ENCODE results near the gene ATP6V1E1. TPM values are rescaled to one million over a fixed set of nuclear protein-coding genes. Genes with fewer than 3 reads are reported as not detected.
A peak's percentile ranks its signal among the peaks of the same experiment; 100 is the strongest.
"Not testable (repeated sequence)": the region's sequence is repeated elsewhere in the genome, so short reads cannot be mapped to it uniquely, and the experiment has no call there.

ATP6V1E1 gene
- total RNA-seq, 1 experiment from 2014 or later, result 185 TPM

GRCh38 chr22:17637490-17638181 is 9.1 kb upstream of the ATP6V1E1 start:
- no peak for DNase-seq (ENCODE audit: low spot score)
- in situ Hi-C loops (cut with HindIII; ENCODE audit: low sequenced_read_pairs), result no loop called here

GRCh38 chr22:17636850-17637249 is 8.3 kb upstream of the ATP6V1E1 start:
- in situ Hi-C loops (cut with HindIII; ENCODE audit: low sequenced_read_pairs); DNase-seq (ENCODE audit: low spot score): not testable (repeated sequence)

GRCh38 chr22:17634696-17635095 is 6.1 kb upstream of the ATP6V1E1 start:
- no peak for DNase-seq (ENCODE audit: low spot score)
- in situ Hi-C loops (cut with HindIII; ENCODE audit: low sequenced_read_pairs), result no loop called here

GRCh38 chr22:17633998-17634323 is 5.4 kb upstream of the ATP6V1E1 start:
- no peak for DNase-seq (ENCODE audit: low spot score)
- in situ Hi-C loops (cut with HindIII; ENCODE audit: low sequenced_read_pairs), result no loop called here

GRCh38 chr22:17633217-17633997 is 4.9 kb upstream of the ATP6V1E1 start:
- in situ Hi-C loops (cut with HindIII; ENCODE audit: low sequenced_read_pairs), result no loop called here
- DNase-seq (ENCODE audit: low spot score), result peak; percentile 6

- in situ Hi-C loops (cut with HindIII; ENCODE audit: low sequenced_read_pairs), result no loop called here
- no peak for DNase-seq (ENCODE audit: low spot score)
These were observed 2.6 kb upstream of the ATP6V1E1 start for GRCh38 chr22:17631076-17631565.

- in situ Hi-C loops (cut with HindIII; ENCODE audit: low sequenced_read_pairs), result no loop called here
- no peak for DNase-seq (ENCODE audit: low spot score)
These were observed 1.1 kb upstream of the ATP6V1E1 start for GRCh38 chr22:17629641-17630040.

GRCh38 chr22:17629173-17629489 is 582 bp upstream of the ATP6V1E1 start:
- no peak for DNase-seq (ENCODE audit: low spot score)

GRCh38 chr22:17627961-17628405 is 566 bp downstream of the ATP6V1E1 start:
- in situ Hi-C loops (cut with HindIII; ENCODE audit: low sequenced_read_pairs), result no loop called here
- DNase-seq (ENCODE audit: low spot score), result no peak

More at GRCh38 chr22:17629173-17629489, 582 bp upstream of the ATP6V1E1 start:
- in situ Hi-C loops (cut with HindIII; ENCODE audit: low sequenced_read_pairs), result no loop called here

GRCh38 chr22:17613280-17613679 is 15.3 kb downstream of the ATP6V1E1 start:
- no peak for DNase-seq (ENCODE audit: low spot score)
- in situ Hi-C loops (cut with HindIII; ENCODE audit: low sequenced_read_pairs), result no loop called here

- DNase-seq (ENCODE audit: low spot score), result no peak
- in situ Hi-C loops (cut with HindIII; ENCODE audit: low sequenced_read_pairs), result no loop called here
These were observed 16.5 kb downstream of the ATP6V1E1 start for GRCh38 chr22:17612057-17612456.

GRCh38 chr22:17607891-17608521 is 20.5 kb downstream of the ATP6V1E1 start:
- no peak for DNase-seq (ENCODE audit: low spot score)
- in situ Hi-C loops (cut with HindIII; ENCODE audit: low sequenced_read_pairs), result no loop called here

- peak; percentile 25 for DNase-seq (ENCODE audit: low spot score)
- in situ Hi-C loops (cut with HindIII; ENCODE audit: low sequenced_read_pairs), result no loop called here
These were observed 22.1 kb downstream of the ATP6V1E1 start for GRCh38 chr22:17606496-17606895.

- in situ Hi-C loops (cut with HindIII; ENCODE audit: low sequenced_read_pairs), result no loop called here
- DNase-seq (ENCODE audit: low spot score), result no peak
These were observed 24.9 kb downstream of the ATP6V1E1 start for GRCh38 chr22:17603668-17604067.

GRCh38 chr22:17601031-17601430 is 27.5 kb downstream of the ATP6V1E1 start:
- DNase-seq (ENCODE audit: low spot score), result no peak
- in situ Hi-C loops (cut with HindIII; ENCODE audit: low sequenced_read_pairs), result no loop called here

GRCh38 chr22:17598318-17598717 is 30.2 kb downstream of the ATP6V1E1 start:
- in situ Hi-C loops (cut with HindIII; ENCODE audit: low sequenced_read_pairs), result no loop called here
- no peak for DNase-seq (ENCODE audit: low spot score)

GRCh38 chr22:17597217-17597616 is 31.3 kb downstream of the ATP6V1E1 start:
- in situ Hi-C loops (cut with HindIII; ENCODE audit: low sequenced_read_pairs), result no loop called here
- DNase-seq (ENCODE audit: low spot score), result no peak

GRCh38 chr22:17596226-17596625 is 32.3 kb downstream of the ATP6V1E1 start:
- in situ Hi-C loops (cut with HindIII; ENCODE audit: low sequenced_read_pairs), result no loop called here
- no peak for DNase-seq (ENCODE audit: low spot score)

GRCh38 chr22:17592201-17592600 is 36.3 kb downstream of the ATP6V1E1 start:
- in situ Hi-C loops (cut with HindIII; ENCODE audit: low sequenced_read_pairs), result no loop called here
- DNase-seq (ENCODE audit: low spot score), result no peak

- in situ Hi-C loops (cut with HindIII; ENCODE audit: low sequenced_read_pairs), result no loop called here
- DNase-seq (ENCODE audit: low spot score), result no peak
These were observed 38.0 kb downstream of the ATP6V1E1 start for GRCh38 chr22:17590586-17590985.
